Breast epithelium (tissue), 3 donors: ENCODE data around the gene AEBP2.

Experiments
- POLR2A ChIP-seq: fragments of 450-650 bp; IDR thresholded peaks from one replicate; pipeline ENCODE4 v1.6.1; 2016; ENCODE audit warnings: antibody characterized with exemption, mild to moderate bottlenecking, moderate library complexity
- POLR2AphosphoS5 ChIP-seq, 3 donors: sonication (generic); formaldehyde crosslinking; IDR thresholded peaks; one replicate each; pipeline ENCODE4 v1.6.1; 2017; ENCODE audit warnings: antibody characterized with exemption in 3 of 3
- TF ChIP-seq, protein P1 (sequence below), 3 donors: fragments of 450-650 bp; IDR thresholded peaks; one replicate each; pipeline ENCODE4 v1.5.1; 2016 to 2017; ENCODE audit warnings: antibody characterized with exemption in 3 of 3, mild to moderate bottlenecking in 3 of 3, moderate library complexity in 3 of 3

GRCh38 chr12:19402211-19402610 lies 37.1 kb upstream of the AEBP2 start:
- TF ChIP-seq, protein P1, sequence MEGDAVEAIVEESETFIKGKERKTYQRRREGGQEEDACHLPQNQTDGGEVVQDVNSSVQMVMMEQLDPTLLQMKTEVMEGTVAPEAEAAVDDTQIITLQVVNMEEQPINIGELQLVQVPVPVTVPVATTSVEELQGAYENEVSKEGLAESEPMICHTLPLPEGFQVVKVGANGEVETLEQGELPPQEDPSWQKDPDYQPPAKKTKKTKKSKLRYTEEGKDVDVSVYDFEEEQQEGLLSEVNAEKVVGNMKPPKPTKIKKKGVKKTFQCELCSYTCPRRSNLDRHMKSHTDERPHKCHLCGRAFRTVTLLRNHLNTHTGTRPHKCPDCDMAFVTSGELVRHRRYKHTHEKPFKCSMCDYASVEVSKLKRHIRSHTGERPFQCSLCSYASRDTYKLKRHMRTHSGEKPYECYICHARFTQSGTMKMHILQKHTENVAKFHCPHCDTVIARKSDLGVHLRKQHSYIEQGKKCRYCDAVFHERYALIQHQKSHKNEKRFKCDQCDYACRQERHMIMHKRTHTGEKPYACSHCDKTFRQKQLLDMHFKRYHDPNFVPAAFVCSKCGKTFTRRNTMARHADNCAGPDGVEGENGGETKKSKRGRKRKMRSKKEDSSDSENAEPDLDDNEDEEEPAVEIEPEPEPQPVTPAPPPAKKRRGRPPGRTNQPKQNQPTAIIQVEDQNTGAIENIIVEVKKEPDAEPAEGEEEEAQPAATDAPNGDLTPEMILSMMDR (IDR thresholded peaks at IDR 0.05), result no peak
- TF ChIP-seq POLR2AphosphoS5 (IDR thresholded peaks at IDR 0.05) (no peak), POLR2A (no peak)
